Stomach smooth muscle (tissue), 2 donors: ENCODE measurements around the gene IQGAP3.

Experiments used
- H3K27ac ChIP-seq: one replicate; pipeline ENCODE4 v1.7.0; 2013; ENCODE audit warnings: mild to moderate bottlenecking, low read length, inconsistent platforms
- H3K27me3 ChIP-seq, 2 donors: one replicate each; pipeline ENCODE4 v1.7.0; 2013; ENCODE audit warnings: low read length in 2 of 2; ENCODE audit not compliant: insufficient read depth in 2 of 2, control insufficient read depth in 1 of 2
- H3K36me3 ChIP-seq, 2 donors: one replicate each; pipeline ENCODE4 v1.7.0; 2013; ENCODE audit warnings: low read length in 2 of 2; ENCODE audit not compliant: control insufficient read depth in 2 of 2, insufficient read depth in 2 of 2
- H3K4me1 ChIP-seq: one replicate; pipeline ENCODE4 v1.7.0; 2013; ENCODE audit warnings: low read length; ENCODE audit not compliant: control insufficient read depth, insufficient read depth
- H3K4me3 ChIP-seq, 2 donors: one replicate each; pipeline ENCODE4 v1.7.0; 2013; ENCODE audit warnings: low read length in 2 of 2
- H3K9ac ChIP-seq, 2 donors: one replicate each; pipeline ENCODE4 v1.7.0; 2013; ENCODE audit warnings: low read length in 2 of 2, mild to moderate bottlenecking in 1 of 2
- H3K9me3 ChIP-seq, 2 donors: one replicate each; pipeline ENCODE4 v1.7.0; 2013; ENCODE audit warnings: low read length in 2 of 2; ENCODE audit not compliant: control insufficient read depth in 2 of 2
- donor health status: healthy.
- donor health status: Pancreatic carcinoma.

The IQGAP3 gene

GRCh38 chr1:156551066-156551643 is 21.2 kb downstream of the IQGAP3 start:
- Histone ChIP-seq H3K9me3 (no peaks in the 10 kb centered on the region), H3K9ac (no peak overlapping the region), H3K36me3 (no peaks in the 10 kb centered on the region), H3K27ac (no peak overlapping the region), H3K27me3 (no peaks in the 10 kb centered on the region), H3K4me3 (no peak overlapping the region), H3K4me1 (peaks cover 9% of the 10 kb centered on the region)

- Histone ChIP-seq H3K9ac (no peak overlapping the region), H3K27me3 (no peaks in the 10 kb centered on the region), H3K9me3 (no peaks in the 10 kb centered on the region), H3K27ac (no peak overlapping the region), H3K4me1 (peaks cover 9% of the 10 kb centered on the region), H3K36me3 (no peaks in the 10 kb centered on the region), H3K4me3 (no peak overlapping the region)
These were observed 22.0 kb downstream of the IQGAP3 start for GRCh38 chr1:156550346-156550745.

- Histone ChIP-seq H3K36me3 (no peaks in the 10 kb centered on the region), H3K9ac (no peak overlapping the region), H3K27ac (no peak overlapping the region), H3K4me1 (peaks cover 9% of the 10 kb centered on the region), H3K9me3 (no peaks in the 10 kb centered on the region), H3K27me3 (no peaks in the 10 kb centered on the region), H3K4me3 (no peak overlapping the region)
These were observed 22.5 kb downstream of the IQGAP3 start for GRCh38 chr1:156549831-156550230.

- H3K9ac ChIP-seq = no peak overlapping the region
- H3K27ac ChIP-seq = no peak overlapping the region
- H3K9me3 ChIP-seq = no peaks in the 10 kb centered on the region
- no peak overlapping the region for H3K4me3 ChIP-seq
- H3K4me1 ChIP-seq = peaks cover 9% of the 10 kb centered on the region
- H3K36me3 ChIP-seq = no peaks in the 10 kb centered on the region
- no peaks in the 10 kb centered on the region for H3K27me3 ChIP-seq
These were observed 23.0 kb downstream of the IQGAP3 start for GRCh38 chr1:156549390-156549789.

GRCh38 chr1:156547982-156548381 is 24.4 kb downstream of the IQGAP3 start:
- Histone ChIP-seq H3K36me3 (no peaks in the 10 kb centered on the region), H3K9me3 (no peaks in the 10 kb centered on the region), H3K27ac (no peak overlapping the region), H3K9ac (no peak overlapping the region), H3K4me1 (no peaks in the 10 kb centered on the region), H3K4me3 (no peak overlapping the region), H3K27me3 (no peaks in the 10 kb centered on the region)

- Histone ChIP-seq H3K36me3 (no peaks in the 10 kb centered on the region), H3K4me1 (no peaks in the 10 kb centered on the region), H3K4me3 (no peak overlapping the region), H3K9ac (no peak overlapping the region), H3K27ac (no peak overlapping the region), H3K27me3 (no peaks in the 10 kb centered on the region), H3K9me3 (no peaks in the 10 kb centered on the region)
These were observed 24.9 kb downstream of the IQGAP3 start for GRCh38 chr1:156547434-156547833.

GRCh38 chr1:156546267-156546666 is 26.1 kb downstream of the IQGAP3 start:
- Histone ChIP-seq H3K9ac (no peak overlapping the region), H3K4me3 (no peak overlapping the region), H3K36me3 (no peaks in the 10 kb centered on the region), H3K27ac (no peak overlapping the region), H3K27me3 (no peaks in the 10 kb centered on the region), H3K4me1 (no peaks in the 10 kb centered on the region), H3K9me3 (no peaks in the 10 kb centered on the region)

GRCh38 chr1:156544592-156545102 is 27.7 kb downstream of the IQGAP3 start:
- H3K4me3 ChIP-seq = no peak overlapping the region
- H3K27ac ChIP-seq = no peak overlapping the region
- H3K9me3 ChIP-seq = no peaks in the 10 kb centered on the region
- no peaks in the 10 kb centered on the region for H3K27me3 ChIP-seq
- no peak overlapping the region for H3K9ac ChIP-seq
- H3K4me1 ChIP-seq = no peaks in the 10 kb centered on the region
- no peaks in the 10 kb centered on the region for H3K36me3 ChIP-seq

GRCh38 chr1:156543066-156543465 is 29.3 kb downstream of the IQGAP3 start:
- no peak overlapping the region for H3K9ac ChIP-seq
- no peak overlapping the region for H3K4me3 ChIP-seq
- H3K27me3 ChIP-seq = no peaks in the 10 kb centered on the region
- H3K4me1 ChIP-seq = no peaks in the 10 kb centered on the region
- no peaks in the 10 kb centered on the region for H3K36me3 ChIP-seq
- no peak overlapping the region for H3K27ac ChIP-seq
- H3K9me3 ChIP-seq = no peaks in the 10 kb centered on the region

GRCh38 chr1:156540955-156541354 is 31.4 kb downstream of the IQGAP3 start:
- Histone ChIP-seq H3K4me3 (no peak overlapping the region), H3K27me3 (no peaks in the 10 kb centered on the region), H3K9ac (no peak overlapping the region), H3K9me3 (no peaks in the 10 kb centered on the region), H3K4me1 (no peaks in the 10 kb centered on the region), H3K27ac (no peak overlapping the region), H3K36me3 (no peaks in the 10 kb centered on the region)

- Histone ChIP-seq H3K9ac (no peak overlapping the region), H3K27me3 (no peaks in the 10 kb centered on the region), H3K27ac (no peak overlapping the region)
These were observed 32.5 kb downstream of the IQGAP3 start for GRCh38 chr1:156539818-156540355.

More at GRCh38 chr1:156539818-156540355, 32.5 kb downstream of the IQGAP3 start:
- H3K9me3 ChIP-seq = no peaks in the 10 kb centered on the region
- no peaks in the 10 kb centered on the region for H3K4me1 ChIP-seq
- no peaks in the 10 kb centered on the region for H3K36me3 ChIP-seq
- H3K4me3 ChIP-seq = no peak overlapping the region
